Gastroesophageal sphincter (tissue), 3 donors: ENCODE measurements around the gene PRR12.

Source experiments
- CTCF ChIP-seq, 4 experiments: fragments of 200-600 bp in 2 of 4; fragments of 450-650 bp in 2 of 4; sonication (generic) in 1 of 4; IDR thresholded peaks; one replicate each; pipeline ENCODE4 v1.5.1; 2017 to 2019; ENCODE audit warnings: antibody characterized with exemption in 4 of 4, mild to moderate bottlenecking in 2 of 4, moderate library complexity in 2 of 4
- EP300 ChIP-seq: sonication (generic); formaldehyde crosslinking; IDR thresholded peaks from one replicate; pipeline ENCODE4 v1.6.1; 2017; ENCODE audit warnings: antibody characterized with exemption, mild to moderate bottlenecking
- POLR2A ChIP-seq, 2 donors: fragments of 450-650 bp; IDR thresholded peaks; one replicate each; pipeline ENCODE4 v1.6.1; 2017; ENCODE audit warnings: antibody characterized with exemption in 2 of 2, mild to moderate bottlenecking in 2 of 2, moderate library complexity in 1 of 2
- POLR2AphosphoS5 ChIP-seq: sonication (generic); formaldehyde crosslinking; IDR thresholded peaks from one replicate; pipeline ENCODE4 v1.6.1; 2017; ENCODE audit warnings: antibody characterized with exemption

GRCh38 chr19:49645592-49645991 is 54.6 kb downstream of the PRR12 start:
- TF ChIP-seq CTCF (IDR thresholded peaks at IDR 0.05) (no peak), POLR2AphosphoS5 (no peak), POLR2A (IDR thresholded peaks at IDR 0.05) (no peak), EP300 (no peak)
